Activated CD4-positive, alpha-beta T cell treated with anti-CD3 and anti-CD28 coated beads, Interleukin-2, amount 10 ng/mL, durations not matched to agents 7 days and 5 days (primary cell): ENCODE data around the gene WBP1L. TPM values are rescaled to one million over a fixed set of nuclear protein-coding genes. Genes with fewer than 3 reads are reported as not detected.
"Not testable (repeated sequence)": the region's sequence is repeated elsewhere in the genome, so short reads cannot be mapped to it uniquely, and the experiment has no call there.

Source experiments
- CTCF ChIA-PET: fragments of 350-600 bp; sonication (Branson Sonifier 250); formaldehyde crosslinking; loops from one replicate; lab custom pipeline; 2021; ENCODE audit warnings: antibody characterized with exemption; lab: Charles Lee
- POLR2A ChIA-PET: fragments of 350-600 bp; sonication (Branson Sonifier 250); formaldehyde crosslinking; loops from one replicate; lab custom pipeline; 2021; ENCODE audit warnings: antibody characterized with exemption; lab: Charles Lee
- DNase-seq: peaks from one replicate; pipeline ENCODE4 v3.0.0-alpha.2; 2020
- H3K27ac Mint-ChIP-seq: one replicate; pipeline ENCODE4 v1.8.0; 2021; ENCODE audit warnings: mild to moderate bottlenecking, moderate library complexity, mixed read lengths
- H3K27me3 Mint-ChIP-seq: one replicate; pipeline ENCODE4 v1.8.0; 2021; ENCODE audit warnings: mixed read lengths
- H3K36me3 Mint-ChIP-seq: one replicate; pipeline ENCODE4 v1.8.0; 2021; ENCODE audit warnings: low read depth, mixed read lengths
- H3K4me1 Mint-ChIP-seq: one replicate; pipeline ENCODE4 v1.8.0; 2021; ENCODE audit warnings: mixed read lengths
- H3K4me3 Mint-ChIP-seq: one replicate; pipeline ENCODE4 v1.8.0; 2021; ENCODE audit warnings: mild to moderate bottlenecking, moderate library complexity, mixed read lengths
- H3K9me3 Mint-ChIP-seq: one replicate; pipeline ENCODE4 v1.8.0; 2021; ENCODE audit warnings: mixed read lengths
- total RNA-seq, 2 experiments: library from RNA; stranded (reverse); gene quantifications; one replicate each; pipeline ENCODE4 v1.2.3, GENCODE V29; 2021

The WBP1L gene
- total RNA-seq, 2 experiments from 2014 or later: 30.2 to 31.4 TPM

DNA sequence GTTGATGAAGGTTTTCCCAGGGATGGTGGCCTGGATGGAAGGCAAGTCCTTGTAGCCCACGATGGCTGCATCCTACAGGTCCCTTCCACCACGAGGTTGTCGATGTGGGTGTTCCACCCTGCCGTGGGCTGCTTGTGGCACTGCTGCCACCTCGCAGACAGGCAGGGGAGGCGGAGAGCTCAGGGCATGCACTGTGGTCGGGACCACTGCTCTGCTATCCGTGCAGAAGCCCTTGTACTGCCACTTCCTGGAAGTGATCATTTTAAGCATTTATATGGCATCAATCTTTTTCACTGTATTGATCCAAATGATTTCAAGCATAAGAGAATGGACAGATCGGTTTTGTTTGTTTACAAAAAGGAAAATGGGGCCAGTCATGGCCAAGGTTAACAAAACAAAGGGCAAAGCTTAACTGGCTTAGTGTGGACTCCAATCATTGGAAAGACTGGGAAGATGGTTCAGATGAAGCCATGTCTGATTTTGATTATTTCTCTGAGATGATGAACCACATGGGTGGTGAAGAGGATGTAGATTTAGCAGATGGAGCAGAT lies 101.7 kb downstream of the WBP1L start:
- Mint-ChIP-seq H3K9me3 (no peaks in the 10 kb centered on the region), H3K4me1 (no peaks in the 10 kb centered on the region), H3K27ac (no peak overlapping the region), H3K36me3 (no peaks in the 10 kb centered on the region), H3K27me3 (peaks cover 6% of the 10 kb centered on the region), H3K4me3 (no peak overlapping the region)
- POLR2A ChIA-PET: no interaction called here
- CTCF ChIA-PET: interaction anchor here (0.7 to 0.8 kb wide), 2 partner anchors 16 to 399 kb away, joined by 3 read pairs; no protein-coding TSS in a partner anchor
- DNase-seq: no peak

DNA sequence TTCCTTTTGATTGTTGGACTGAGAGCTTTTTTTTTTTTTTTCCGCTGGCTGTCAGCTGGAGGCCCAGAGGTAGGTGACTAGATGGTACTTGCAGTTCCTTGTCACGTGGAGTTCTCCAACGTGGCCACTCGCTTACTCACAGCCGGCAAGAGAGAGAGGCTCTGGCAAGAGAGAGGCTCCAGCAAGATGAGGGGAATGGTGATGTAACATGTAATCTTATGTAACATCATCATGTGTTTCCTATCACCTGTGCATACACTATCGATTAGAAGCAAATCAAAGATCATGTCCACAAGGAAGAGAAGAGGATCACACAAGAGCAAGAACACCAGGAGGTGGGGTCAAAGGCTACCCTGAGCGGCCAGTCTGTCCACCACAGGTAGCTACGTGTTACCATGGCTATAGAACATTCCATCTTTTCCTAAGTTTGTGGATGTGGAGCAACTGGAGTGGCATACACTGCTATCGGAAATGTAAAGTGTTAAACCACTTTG lies 106.3 kb downstream of the WBP1L start:
- DNase-seq: no peak
- Mint-ChIP-seq H3K36me3 (no peaks in the 10 kb centered on the region), H3K27ac (no peak overlapping the region), H3K4me1 (peaks cover 4% of the 10 kb centered on the region), H3K27me3 (no peaks in the 10 kb centered on the region), H3K9me3 (no peaks in the 10 kb centered on the region), H3K4me3 (no peak overlapping the region)
- ChIA-PET CTCF (interaction anchor here (0.6 kb wide), 1 partner anchor 137 kb away, joined by 3 read pairs; no protein-coding TSS in a partner anchor), POLR2A (no interaction called here)

DNA sequence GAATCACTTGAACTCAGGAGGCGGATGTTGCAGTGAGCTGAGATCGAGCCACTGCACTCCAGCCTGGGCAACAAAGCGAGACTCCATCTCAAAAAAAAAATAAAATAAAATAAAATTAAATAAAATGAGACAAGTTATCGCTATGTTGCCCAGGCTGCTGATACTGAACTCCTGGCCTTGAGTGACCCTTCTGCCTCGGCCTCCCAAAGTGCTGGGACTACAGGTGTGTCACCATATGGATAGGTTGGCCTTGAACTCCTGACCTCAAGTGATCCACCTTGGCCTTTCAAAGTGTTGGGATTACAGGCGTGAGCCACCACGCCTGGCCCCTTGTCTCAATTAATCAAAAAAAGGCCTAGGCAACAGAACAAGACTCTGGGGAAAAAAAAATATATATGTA lies 109.5 kb downstream of the WBP1L start:
- H3K36me3 Mint-ChIP-seq, H3K27me3 Mint-ChIP-seq, DNase-seq, H3K4me3 Mint-ChIP-seq, H3K9me3 Mint-ChIP-seq, POLR2A ChIA-PET, H3K27ac Mint-ChIP-seq: not testable (repeated sequence)
- CTCF ChIA-PET: interaction anchor here (0.6 kb wide), 1 partner anchor 117 kb away, joined by 3 read pairs; no protein-coding TSS in a partner anchor
- peaks cover 16% of the 10 kb centered on the region for H3K4me1 Mint-ChIP-seq

DNA sequence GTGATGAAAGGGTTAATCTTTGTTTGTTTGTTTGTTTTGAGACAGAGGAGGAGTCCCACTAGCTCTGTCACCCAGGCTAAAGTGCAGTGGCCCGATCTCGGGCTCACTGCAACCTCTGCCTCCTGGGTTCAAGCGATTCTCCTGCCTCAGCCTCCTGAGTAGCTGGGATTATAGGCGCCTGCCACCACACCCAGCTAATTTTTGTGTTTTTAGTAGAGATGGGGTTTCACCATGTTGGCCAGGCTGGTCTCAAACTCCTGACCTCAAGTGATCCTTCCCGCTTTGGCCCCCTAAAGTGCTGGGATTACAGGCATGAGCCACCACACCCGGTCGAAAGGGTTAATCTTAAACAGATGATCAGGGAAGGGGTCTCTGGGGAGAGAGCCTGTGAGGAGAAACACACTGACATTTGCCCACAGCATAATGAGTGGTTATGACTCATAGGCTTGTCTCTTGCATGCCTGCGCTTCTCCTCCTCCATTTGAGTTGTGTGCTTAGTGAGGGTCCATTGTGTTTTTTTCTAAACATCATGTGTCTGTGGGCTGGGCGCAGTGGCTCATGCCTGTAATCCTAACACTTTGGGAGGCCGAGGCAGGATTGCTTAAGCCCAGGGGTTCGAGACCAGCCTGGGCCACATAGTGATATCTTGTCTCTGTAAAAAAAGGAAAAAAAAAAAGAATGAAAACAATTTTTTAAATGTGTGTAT lies 112.1 kb downstream of the WBP1L start:
- DNase-seq, H3K9me3 Mint-ChIP-seq, POLR2A ChIA-PET, H3K36me3 Mint-ChIP-seq, H3K27ac Mint-ChIP-seq, H3K27me3 Mint-ChIP-seq: not testable (repeated sequence)
- peaks cover 16% of the 10 kb centered on the region for H3K4me1 Mint-ChIP-seq
- peak overlapping the region; percentile 40 for H3K4me3 Mint-ChIP-seq
- CTCF ChIA-PET: interaction anchor here (0.6 to 1.0 kb wide), 3 partner anchors 19 to 135 kb away, joined by 3 to 8 read pairs (median 3); no protein-coding TSS in a partner anchor

DNA sequence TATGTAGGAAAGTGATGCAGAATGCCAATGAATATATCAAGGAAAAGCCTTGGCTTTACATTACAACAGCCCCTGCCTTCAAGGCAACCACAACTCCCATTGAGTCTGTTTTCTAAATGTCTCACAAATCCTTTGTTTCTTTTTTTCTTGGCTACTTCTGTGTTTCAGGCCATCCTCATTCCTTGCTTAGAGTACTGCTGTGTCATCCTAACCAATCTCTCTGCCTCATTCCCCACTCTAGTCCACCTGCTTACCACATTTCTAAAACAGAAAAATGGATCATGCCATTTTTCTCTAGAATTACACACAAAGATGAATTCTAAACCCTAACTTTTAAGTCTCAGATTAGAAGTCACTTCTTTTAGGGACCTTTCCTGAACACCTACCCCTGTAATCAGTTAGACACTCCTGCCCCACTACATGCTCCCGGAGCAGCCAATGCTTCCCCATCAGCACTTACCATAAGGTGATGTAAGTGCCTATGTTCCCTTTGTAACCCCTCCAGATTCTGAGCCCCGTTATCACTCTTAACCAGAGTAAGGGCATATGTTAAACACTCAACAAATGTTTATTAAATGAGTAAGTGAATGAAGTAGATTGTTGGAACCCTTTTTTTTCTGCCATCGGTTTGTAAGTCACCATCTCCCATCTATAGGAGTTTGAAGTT lies 113.1 kb downstream of the WBP1L start:
- H3K4me1 Mint-ChIP-seq: peaks cover 16% of the 10 kb centered on the region
- ChIA-PET POLR2A (no interaction called here), CTCF (interaction anchor here (0.6 kb wide), 1 partner anchor 79 kb away, joined by 3 read pairs; no protein-coding TSS in a partner anchor)
- no peaks in the 10 kb centered on the region for H3K36me3 Mint-ChIP-seq
- H3K27ac Mint-ChIP-seq: no peak overlapping the region
- DNase-seq: no peak
- H3K27me3 Mint-ChIP-seq: no peaks in the 10 kb centered on the region
- no peaks in the 10 kb centered on the region for H3K9me3 Mint-ChIP-seq
- H3K4me3 Mint-ChIP-seq: no peak overlapping the region

DNA sequence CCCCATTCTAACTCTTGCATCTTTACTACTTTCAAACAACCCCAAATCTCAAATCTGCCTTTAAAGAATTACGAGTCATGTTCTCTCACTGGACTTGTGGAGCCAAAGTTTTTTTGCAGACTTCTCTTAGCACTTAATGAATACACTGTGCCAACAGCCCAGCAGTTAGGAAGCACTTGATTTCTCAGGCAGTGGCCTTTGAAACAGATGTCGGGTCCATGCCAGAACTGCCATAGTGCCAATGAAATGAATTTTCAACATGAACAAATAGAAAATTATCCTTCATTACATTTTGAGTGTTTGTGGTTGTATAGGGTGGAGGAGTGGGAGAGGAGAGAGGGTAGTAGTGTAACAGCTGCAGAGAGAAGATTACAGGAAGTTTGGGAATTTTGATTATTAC lies 116.2 kb downstream of the WBP1L start:
- ChIA-PET CTCF (interaction anchor here (0.6 kb wide), 1 partner anchor 490 kb away, joined by 3 read pairs; no protein-coding TSS in a partner anchor), POLR2A (no interaction called here)
- Mint-ChIP-seq H3K9me3 (no peaks in the 10 kb centered on the region), H3K27me3 (no peaks in the 10 kb centered on the region), H3K27ac (no peak overlapping the region), H3K36me3 (peaks cover 3% of the 10 kb centered on the region), H3K4me3 (no peak overlapping the region), H3K4me1 (peaks cover 12% of the 10 kb centered on the region)
- no peak for DNase-seq

DNA sequence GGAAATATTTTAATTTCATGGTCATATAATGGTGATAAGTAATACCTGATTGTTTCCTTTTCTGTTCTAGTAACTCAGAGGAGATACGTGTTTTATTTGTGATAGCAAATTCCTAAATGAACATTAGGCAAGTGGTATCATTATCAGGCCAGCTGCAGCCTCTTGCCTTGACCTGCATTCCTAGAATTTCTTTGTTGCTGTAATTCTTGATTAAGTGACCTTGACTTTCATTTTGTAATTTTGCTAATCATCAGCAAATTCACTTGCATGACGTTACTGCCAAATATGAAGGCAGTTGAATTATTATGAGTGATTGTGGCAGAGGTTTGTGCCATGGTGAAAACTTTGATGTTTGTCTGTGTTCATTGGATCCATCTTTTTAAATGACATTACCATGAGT lies 119.9 kb downstream of the WBP1L start:
- DNase-seq: no peak
- POLR2A ChIA-PET: no interaction called here
- no peaks in the 10 kb centered on the region for H3K4me1 Mint-ChIP-seq
- H3K9me3 Mint-ChIP-seq: no peaks in the 10 kb centered on the region
- CTCF ChIA-PET: interaction anchor here (0.6 kb wide), 2 partner anchors 9 to 50 kb away, joined by 3 read pairs; partner anchors contain the start of gene BORCS7
- H3K27me3 Mint-ChIP-seq: no peaks in the 10 kb centered on the region
- peaks cover 3% of the 10 kb centered on the region for H3K36me3 Mint-ChIP-seq
- no peak overlapping the region for H3K27ac Mint-ChIP-seq
- no peak overlapping the region for H3K4me3 Mint-ChIP-seq

DNA sequence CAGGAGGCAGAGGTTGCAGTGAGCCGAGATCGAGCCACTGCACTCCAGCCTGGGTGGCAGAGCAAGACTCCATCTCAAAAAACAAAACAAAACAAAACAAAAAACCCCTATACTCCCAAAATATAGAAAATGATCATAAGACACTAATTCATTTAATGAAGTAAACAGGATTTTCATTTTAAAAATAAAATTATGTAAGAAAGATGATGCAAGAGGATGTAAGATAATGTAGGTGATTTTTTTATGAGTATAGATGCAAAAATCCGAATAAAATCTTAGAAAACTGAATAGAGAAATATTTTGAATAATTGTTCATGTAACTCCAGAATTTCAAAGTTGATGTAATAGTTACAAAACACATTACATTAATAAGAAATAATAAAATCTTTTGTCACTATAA lies 121.9 kb downstream of the WBP1L start:
- ChIA-PET CTCF (no interaction called here), POLR2A (no interaction called here)

More for the DNA sequence above, 121.9 kb downstream of the WBP1L start:
- Mint-ChIP-seq H3K9me3 (no peaks in the 10 kb centered on the region), H3K27me3 (peaks cover 9% of the 10 kb centered on the region), H3K4me3 (no peak overlapping the region), H3K27ac (no peak overlapping the region), H3K4me1 (peaks cover 14% of the 10 kb centered on the region), H3K36me3 (peaks cover 3% of the 10 kb centered on the region)
- DNase-seq: no peak

Other genes starting within 250 kb of the WBP1L start
- gene ACTR1A, start 241.2 kb upstream of the WBP1L start, total RNA-seq: 10 to 100 TPM; 76.1 to 84.5 TPM
- 10 to 100 TPM; 13.4 to 14.2 TPM for gene SUFU, start 240.0 kb upstream of the WBP1L start, total RNA-seq
- gene TRIM8, start 99.5 kb upstream of the WBP1L start, total RNA-seq: 10 to 100 TPM; 40.2 to 42.7 TPM
- 1 to 10 TPM; 4.4 to 5.0 TPM for gene ARL3, start 29.6 kb upstream of the WBP1L start, total RNA-seq
- gene SFXN2, start 29.3 kb upstream of the WBP1L start, total RNA-seq: 10 to 100 TPM; 20.7 to 23.6 TPM
- gene CYP17A1, start 93.5 kb downstream of the WBP1L start, total RNA-seq: not detected
- gene BORCS7, start 110.3 kb downstream of the WBP1L start, total RNA-seq: 10 to 100 TPM; 10.7 to 13.0 TPM
- under 1 TPM; 0.48 to 0.60 TPM for gene AS3MT, start 125.5 kb downstream of the WBP1L start, total RNA-seq
- 1 to 10 TPM; 6.2 to 6.3 TPM for gene CNNM2, start 174.3 kb downstream of the WBP1L start, total RNA-seq